D341Med (cell line): ENCODE data around the gene PLIN3.
"Not testable (repeated sequence)": the region's sequence is repeated elsewhere in the genome, so short reads cannot be mapped to it uniquely, and the experiment has no call there.

ENCODE experiments used
- DNase-seq: peaks from one replicate; pipeline ENCODE4 v3.0.0; 2012; ENCODE audit warnings: low spot score

The PLIN3 gene

GRCh38 chr19:4847190-4847973 lies 20.1 kb downstream of the PLIN3 start:
- DNase-seq = no peak

GRCh38 chr19:4845975-4846374 lies 21.5 kb downstream of the PLIN3 start:
- not testable (repeated sequence) for DNase-seq

DNA sequence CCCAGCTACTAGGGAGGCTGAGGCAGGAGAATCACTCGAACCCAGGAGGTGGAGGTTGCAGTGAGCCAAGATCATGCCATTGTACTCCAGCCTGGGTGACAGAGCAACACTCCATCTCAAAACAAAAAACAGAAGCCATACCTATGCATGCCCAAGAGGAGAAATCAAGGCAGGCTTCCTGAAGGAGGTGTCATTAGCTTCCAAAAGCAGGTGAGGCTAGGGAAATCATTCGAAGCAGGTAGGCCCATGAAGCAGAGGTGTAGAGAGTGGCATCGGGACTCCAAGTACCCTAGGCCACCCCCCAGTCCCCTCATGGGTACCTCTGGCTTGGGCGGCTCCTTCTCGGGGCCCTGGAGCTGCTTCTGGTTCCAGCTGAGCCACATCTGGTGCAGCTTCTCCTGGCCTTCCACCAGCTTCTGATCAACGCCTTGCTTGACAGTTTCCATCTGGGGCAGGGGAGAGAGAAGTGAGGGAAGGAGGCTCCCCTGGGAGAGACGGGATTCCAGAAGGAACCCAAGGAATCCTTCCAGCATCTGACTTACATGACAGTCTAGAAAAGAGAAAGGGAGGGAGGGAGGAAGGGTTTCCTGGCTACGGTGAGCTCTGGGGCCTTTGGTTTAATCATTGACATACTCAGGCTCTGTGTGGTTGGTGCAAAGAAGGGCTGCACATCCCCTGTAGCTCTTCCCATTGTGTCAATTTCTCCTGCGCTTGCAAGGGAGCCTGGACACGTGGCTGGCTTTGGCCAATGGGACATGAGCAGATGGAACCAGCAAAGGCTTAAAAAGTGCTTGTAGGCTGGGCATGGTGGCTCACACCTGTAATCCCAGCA lies 22.9 kb downstream of the PLIN3 start:
- DNase-seq = no peak

- DNase-seq = no peak
Observed at GRCh38 chr19:4843647-4843965, 23.9 kb downstream of the PLIN3 start.

GRCh38 chr19:4839192-4839591 lies 28.3 kb downstream of the PLIN3 start:
- DNase-seq = no peak

GRCh38 chr19:4832776-4833175 lies 34.7 kb downstream of the PLIN3 start:
- DNase-seq = no peak

DNA sequence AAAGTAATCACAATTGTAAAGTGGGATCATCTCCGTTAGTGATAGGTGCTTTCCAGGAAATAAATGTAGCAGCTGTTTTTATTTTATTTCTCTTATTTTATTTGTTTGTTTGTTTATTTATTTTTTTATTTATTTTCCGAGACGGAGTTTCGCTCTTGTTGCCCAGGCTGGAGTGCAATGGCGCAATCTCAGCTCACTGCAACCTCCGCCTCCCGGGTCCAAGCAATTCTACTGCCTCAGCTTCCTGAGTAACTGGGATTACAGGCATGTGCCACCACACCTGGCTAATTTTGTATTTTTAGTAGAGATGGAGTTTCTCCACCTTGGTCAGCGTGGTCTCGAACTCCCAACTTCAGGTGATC lies 35.5 kb downstream of the PLIN3 start:
- not testable (repeated sequence) for DNase-seq

- peak; percentile 85 for DNase-seq
Observed at GRCh38 chr19:4831304-4831978, 36.0 kb downstream of the PLIN3 start, which contains the start of gene TICAM1. Gene TICAM1, minus strand, starts transcription at chr19:4831712. Its CDS starts 13,335 bp downstream, at chr19:4818377.

DNA sequence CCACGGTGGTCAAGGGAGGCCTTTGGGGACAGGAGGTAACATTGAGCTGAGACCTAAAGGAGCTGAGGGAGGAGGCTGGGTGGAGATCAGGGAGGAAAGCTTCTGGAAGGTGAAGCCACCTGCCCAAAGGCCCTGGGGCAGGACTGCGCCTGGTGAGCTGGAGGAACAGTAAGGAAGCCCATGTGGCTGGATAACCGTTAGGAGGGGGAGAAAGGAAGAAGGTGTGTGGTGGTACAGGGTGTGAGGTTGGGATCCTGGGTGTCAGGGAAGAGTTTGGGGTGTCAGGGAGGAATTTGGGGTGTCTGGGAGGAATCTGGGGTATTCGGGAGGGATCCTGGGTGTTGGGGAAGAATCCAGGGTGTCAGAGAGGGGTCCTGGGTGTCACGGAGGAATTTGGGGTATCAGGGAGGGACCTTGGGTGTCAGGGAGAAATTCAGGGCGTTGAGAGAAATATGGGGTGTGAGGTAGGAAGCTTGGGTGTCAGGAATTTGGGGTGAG lies 36.6 kb downstream of the PLIN3 start:
- peak; percentile 27 for DNase-seq

DNA sequence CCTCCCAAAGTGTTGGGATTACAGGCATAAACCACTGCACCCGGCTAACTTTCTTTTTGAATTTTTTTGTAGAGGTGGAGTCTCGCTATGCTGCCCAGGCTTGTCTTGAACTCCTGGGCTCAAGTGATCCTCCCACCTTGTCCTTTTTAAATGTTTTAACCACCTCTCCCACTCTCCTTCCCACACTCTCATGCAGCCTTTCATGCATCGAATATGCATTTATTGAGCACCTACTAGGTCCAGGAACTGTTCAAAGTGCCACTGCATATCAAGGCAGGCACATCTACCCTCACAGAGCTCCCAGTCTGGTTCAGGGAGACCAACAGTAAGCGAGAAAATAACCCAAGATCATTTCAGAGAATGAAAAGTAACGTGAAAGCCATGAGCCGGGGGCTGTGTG lies 37.1 kb downstream of the PLIN3 start:
- no peak for DNase-seq

GRCh38 chr19:4829001-4829712 lies 38.3 kb downstream of the PLIN3 start:
- peak; percentile 47 for DNase-seq

DNA sequence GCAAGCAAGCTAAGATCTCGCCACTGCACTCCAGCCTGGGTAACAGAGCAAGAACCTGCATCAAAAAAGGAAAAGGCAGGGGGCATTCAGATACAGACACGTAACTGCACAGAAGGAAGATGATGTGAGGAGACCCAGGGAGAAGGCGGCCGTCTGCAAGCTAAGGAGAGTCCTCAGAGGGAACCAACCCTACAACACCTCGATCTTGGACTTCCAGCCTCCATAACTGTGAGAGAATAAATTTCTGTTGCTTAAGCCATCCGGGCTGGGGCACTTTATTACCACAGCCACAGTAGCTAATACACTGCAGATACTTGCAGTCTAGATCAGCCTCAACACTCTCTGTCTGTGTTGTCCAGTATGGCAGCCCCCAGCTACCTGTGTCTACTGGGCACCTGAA lies 43.9 kb downstream of the PLIN3 start:
- no peak for DNase-seq

GRCh38 chr19:4822354-4822753 lies 45.1 kb downstream of the PLIN3 start:
- DNase-seq = not testable (repeated sequence)

- DNase-seq = no peak
Observed at GRCh38 chr19:4821265-4821664, 46.2 kb downstream of the PLIN3 start.

GRCh38 chr19:4817467-4818277 lies 49.8 kb downstream of the PLIN3 start:
- DNase-seq = no peak

- DNase-seq = no peak
Observed at GRCh38 chr19:4816950-4817278, 50.6 kb downstream of the PLIN3 start.

GRCh38 chr19:4816202-4816949 lies 51.1 kb downstream of the PLIN3 start:
- peak; percentile 36 for DNase-seq

DNA sequence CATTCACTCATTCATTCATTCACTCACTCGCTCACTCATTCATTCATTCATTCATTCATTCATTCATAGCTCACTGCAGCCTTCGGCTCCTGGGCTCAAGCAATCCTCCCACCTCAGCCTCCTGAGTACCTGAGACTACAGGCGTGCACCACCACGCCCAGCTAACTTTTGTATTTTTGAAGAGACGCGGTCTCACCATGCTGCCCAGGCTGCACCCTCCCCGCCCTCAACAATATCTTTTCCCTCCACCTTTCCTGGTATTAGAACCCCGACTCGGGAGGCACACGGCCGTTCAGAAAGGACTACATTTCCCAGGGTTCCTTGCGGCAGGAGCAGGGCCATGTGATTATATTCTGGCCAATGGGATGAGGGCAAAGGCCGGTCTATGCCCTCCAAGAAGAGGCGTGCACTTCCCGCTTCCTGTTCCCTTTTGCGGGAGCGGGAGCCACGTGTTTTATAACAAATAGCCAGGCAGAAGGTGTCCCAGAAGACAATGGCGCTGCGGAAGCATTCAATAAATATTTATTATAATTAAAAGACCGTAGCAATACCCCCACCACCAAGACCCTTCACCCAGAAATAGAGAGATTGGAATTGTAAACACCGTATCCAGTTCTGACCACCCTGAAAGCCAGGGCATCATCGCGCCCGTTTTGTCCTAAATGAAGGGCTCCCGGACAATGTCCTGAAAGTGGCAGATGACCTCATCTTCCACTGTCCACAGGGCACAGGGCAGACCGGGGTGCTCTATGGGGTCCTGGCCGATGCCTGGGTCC lies 51.9 kb downstream of the PLIN3 start:
- peak; percentile 95 for DNase-seq

DNA sequence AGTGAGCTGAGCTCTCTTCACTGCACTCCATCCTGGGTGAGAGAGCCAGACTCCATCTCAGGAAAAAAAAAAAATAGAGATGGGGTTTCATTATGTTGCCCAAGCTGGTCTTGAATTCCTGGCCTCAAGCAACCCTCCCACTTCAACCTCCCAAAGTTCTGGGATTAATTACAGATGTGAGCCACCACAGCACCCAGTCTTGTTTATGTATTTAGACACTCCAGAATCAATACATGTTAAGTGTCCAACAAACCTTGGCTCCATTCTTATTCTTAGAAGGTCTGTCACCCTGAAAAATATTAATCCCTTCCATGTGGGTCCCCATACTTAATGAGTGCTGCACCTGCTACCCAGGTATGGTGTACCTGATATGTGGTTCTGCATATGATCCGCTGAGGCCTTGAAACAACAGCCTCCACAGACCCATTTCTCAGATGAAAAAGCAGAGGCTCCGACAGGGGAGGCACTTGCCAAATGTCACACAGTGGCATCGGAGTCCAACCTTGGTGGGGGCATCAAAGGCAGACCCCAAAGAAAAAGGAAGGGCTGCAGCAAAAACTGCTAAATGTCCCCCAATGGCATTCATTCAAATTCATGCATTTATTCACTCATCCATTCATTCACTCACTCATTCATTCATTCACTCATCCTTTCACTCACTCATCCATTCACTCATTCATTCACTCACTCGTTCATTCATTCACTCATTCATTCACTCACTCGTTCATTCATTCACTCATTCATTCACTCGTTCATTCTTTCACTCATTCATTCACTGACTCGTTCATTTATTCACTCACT lies 52.6 kb downstream of the PLIN3 start:
- no peak for DNase-seq
